Fibroblast of villous mesenchyme (primary cell): Measurements from ENCODE around the gene MAP1LC3A. TPM values are rescaled to one million over a fixed set of nuclear protein-coding genes. Genes with fewer than 3 reads are reported as not detected.

Source experiments
- DNase-seq: peaks from one replicate; pipeline ENCODE4 v3.0.0-alpha.2; 2010; ENCODE audit warnings: low read depth
- H3K4me3 ChIP-seq: 2 replicates; pipeline ENCODE4 v1.5.1; 2011; ENCODE audit warnings: low read depth, mild to moderate bottlenecking, low read length
- total RNA-seq: library from RNA; depleted of rRNA; stranded (reverse); fragments of >200 nt; gene quantifications from 2 replicates; pipeline ENCODE4 v1.2.3, GENCODE V29; 2012
- TF ChIP-seq, protein P1 (sequence below): IDR thresholded peaks from 2 replicates; pipeline ENCODE4 v1.5.1; 2012; ENCODE audit warnings: low read depth, mild to moderate bottlenecking, low read length; ENCODE audit not compliant: insufficient read depth

The MAP1LC3A gene
- total RNA-seq, 1 donor, result 13.4 TPM

DNA sequence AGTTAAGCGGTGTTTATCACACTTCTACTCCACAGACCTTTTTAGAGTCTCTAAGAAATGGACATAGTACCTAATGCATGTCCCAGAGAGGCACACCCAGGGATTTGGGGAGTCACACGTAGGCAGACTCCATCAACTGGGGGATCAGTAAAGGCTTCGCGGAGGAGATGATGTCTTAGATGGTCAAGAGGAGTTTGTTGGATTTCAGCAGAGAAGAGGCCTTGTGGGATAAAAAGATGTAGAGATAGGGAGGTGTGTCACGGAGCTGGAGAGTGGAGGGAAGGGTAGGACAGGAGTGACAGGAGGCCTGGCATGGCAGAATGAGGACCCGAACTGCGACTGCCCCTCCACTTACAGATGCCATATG is 33.2 kb upstream of the MAP1LC3A start:
- H3K4me3 ChIP-seq, result no peak overlapping the region
- DNase-seq, result peak; percentile 29

DNA sequence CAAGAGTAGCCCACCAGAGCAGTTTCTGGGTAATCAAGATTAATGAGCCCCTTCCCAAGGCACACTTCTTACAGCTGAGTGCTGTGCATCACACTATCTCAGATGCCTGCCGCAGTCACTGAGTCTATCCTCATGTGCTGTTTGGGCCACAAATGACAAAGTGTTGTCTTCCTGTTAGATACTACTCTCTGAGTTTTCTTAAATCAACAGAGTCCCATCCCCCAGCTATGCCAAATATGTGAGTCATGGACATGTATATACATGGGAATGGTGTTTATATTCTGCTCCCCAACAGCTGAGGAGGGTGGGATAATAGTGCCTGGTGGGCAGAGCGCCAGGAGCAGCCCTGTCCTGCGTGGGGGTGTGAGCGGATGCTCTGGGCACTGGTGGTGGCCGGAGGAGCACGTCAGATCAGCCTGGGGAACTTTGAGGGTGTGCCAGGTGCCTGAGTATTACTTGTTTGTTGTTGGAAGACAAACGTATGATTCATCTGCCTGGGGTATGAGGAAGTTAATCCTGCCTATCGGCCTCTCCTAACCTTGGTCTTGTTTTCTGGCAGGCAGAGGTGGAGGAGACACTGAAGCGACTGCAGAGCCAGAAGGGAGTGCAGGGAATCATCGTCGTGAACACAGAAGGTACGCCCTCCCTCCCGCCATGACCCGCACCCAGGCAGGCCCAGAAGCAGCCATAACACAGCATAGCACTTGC is 32.7 kb upstream of the MAP1LC3A start:
- DNase-seq, result peak; percentile 98
- no peak overlapping the region for H3K4me3 ChIP-seq
- TF ChIP-seq, protein P1, sequence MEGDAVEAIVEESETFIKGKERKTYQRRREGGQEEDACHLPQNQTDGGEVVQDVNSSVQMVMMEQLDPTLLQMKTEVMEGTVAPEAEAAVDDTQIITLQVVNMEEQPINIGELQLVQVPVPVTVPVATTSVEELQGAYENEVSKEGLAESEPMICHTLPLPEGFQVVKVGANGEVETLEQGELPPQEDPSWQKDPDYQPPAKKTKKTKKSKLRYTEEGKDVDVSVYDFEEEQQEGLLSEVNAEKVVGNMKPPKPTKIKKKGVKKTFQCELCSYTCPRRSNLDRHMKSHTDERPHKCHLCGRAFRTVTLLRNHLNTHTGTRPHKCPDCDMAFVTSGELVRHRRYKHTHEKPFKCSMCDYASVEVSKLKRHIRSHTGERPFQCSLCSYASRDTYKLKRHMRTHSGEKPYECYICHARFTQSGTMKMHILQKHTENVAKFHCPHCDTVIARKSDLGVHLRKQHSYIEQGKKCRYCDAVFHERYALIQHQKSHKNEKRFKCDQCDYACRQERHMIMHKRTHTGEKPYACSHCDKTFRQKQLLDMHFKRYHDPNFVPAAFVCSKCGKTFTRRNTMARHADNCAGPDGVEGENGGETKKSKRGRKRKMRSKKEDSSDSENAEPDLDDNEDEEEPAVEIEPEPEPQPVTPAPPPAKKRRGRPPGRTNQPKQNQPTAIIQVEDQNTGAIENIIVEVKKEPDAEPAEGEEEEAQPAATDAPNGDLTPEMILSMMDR, result no peak

More for the DNA sequence above, 33.2 kb upstream of the MAP1LC3A start:
- TF ChIP-seq, protein P1, result no peak

- peak; percentile 24 for DNase-seq
- TF ChIP-seq, protein P1, result no peak
- H3K4me3 ChIP-seq, result no peak overlapping the region
Observed at GRCh38 chr20:34526466-34526865, 32.1 kb upstream of the MAP1LC3A start.

- DNase-seq, result no peak
- TF ChIP-seq, protein P1, result no peak
- H3K4me3 ChIP-seq, result no peak overlapping the region
Observed at GRCh38 chr20:34527016-34527415, 31.5 kb upstream of the MAP1LC3A start.

- TF ChIP-seq, protein P1, result no peak
- H3K4me3 ChIP-seq, result no peak overlapping the region
- no peak for DNase-seq
Observed at GRCh38 chr20:34528921-34529297, 29.6 kb upstream of the MAP1LC3A start.

DNA sequence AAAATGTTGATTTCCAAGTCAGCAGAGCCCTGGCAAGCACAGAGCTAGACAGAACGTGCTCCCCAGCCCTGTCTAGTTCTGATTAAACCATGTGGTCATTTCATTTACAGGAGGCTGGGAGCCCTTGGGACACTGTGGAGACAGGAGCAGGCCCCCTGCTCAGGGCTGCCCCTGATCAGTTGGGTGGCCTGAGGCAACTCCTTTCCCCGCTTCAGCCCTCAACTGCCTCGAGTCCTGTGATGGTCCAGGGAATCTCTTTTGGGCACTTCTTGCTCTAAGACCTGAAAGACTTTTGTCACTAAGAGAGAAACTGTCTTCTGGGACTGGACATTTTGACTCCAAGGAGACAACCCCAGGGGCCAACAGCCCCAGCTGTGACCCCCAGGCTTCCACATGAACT is 28.8 kb upstream of the MAP1LC3A start:
- TF ChIP-seq, protein P1, result no peak
- DNase-seq, result no peak
- H3K4me3 ChIP-seq, result no peak overlapping the region

GRCh38 chr20:34530342-34530741 is 28.2 kb upstream of the MAP1LC3A start:
- TF ChIP-seq, protein P1, result no peak
- no peak overlapping the region for H3K4me3 ChIP-seq
- no peak for DNase-seq
